ENCODE results near the gene INO80E. TPM values are rescaled to one million over a fixed set of nuclear protein-coding genes. Genes with fewer than 3 reads are reported as not detected.

Gene INO80E
- total and polyA plus RNA-seq, 2 of the 8 experiments (the other 6 are each of a cell fraction or from before 2014, with no cell fraction given), result 43.0 to 91.2 TPM

GRCh38 chr16:29947897-29948296, 48.1 kb upstream of the INO80E start (continued):
- TF ChIP-seq CHD7 (IDR thresholded peaks at IDR 0.05; ENCODE audit: insufficient replicate concordance, low read length) (no peak), SIN3A (conservative IDR thresholded peaks at IDR 0.05 in 1 of 2, IDR thresholded peaks at IDR 0.05 in 1 of 2; ENCODE audit: low read depth in 1 of 2, low read length in 2 of 2) (no peak), TBP (IDR thresholded peaks at IDR 0.05; ENCODE audit: low read depth, low read length) (no peak), GABPA (IDR thresholded peaks at IDR 0.05; ENCODE audit: borderline replicate concordance, insufficient read depth, low read length) (no peak), KDM1A (IDR thresholded peaks at IDR 0.05; ENCODE audit: borderline replicate concordance, low read length) (no peak), EP300 (IDR thresholded peaks at IDR 0.05; ENCODE audit: borderline replicate concordance in 1 of 2, low read depth in 2 of 2, low read length in 2 of 2) (no peak), RNF2 (IDR thresholded peaks at IDR 0.05; ENCODE audit: borderline replicate concordance, low read depth, low read length, missing control alignments, poor library complexity, severe bottlenecking) (no peak), BCL11A (IDR thresholded peaks at IDR 0.05; ENCODE audit: low read depth in 2 of 2, low read length in 2 of 2) (no peak)
